GM18520 (cell line): Measurements from ENCODE around the gene SPACA4.
"Not testable (repeated sequence)": the region's sequence is repeated elsewhere in the genome, so short reads cannot be mapped to it uniquely, and the experiment has no call there.

Experiments
- ATAC-seq: cut with Tn5 transposase; IDR thresholded peaks from one replicate; pipeline ENCODE4 v1.9.1; 2021; ENCODE audit not compliant: unreplicated experiment

The SPACA4 gene, protein sequence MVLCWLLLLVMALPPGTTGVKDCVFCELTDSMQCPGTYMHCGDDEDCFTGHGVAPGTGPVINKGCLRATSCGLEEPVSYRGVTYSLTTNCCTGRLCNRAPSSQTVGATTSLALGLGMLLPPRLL

DNA sequence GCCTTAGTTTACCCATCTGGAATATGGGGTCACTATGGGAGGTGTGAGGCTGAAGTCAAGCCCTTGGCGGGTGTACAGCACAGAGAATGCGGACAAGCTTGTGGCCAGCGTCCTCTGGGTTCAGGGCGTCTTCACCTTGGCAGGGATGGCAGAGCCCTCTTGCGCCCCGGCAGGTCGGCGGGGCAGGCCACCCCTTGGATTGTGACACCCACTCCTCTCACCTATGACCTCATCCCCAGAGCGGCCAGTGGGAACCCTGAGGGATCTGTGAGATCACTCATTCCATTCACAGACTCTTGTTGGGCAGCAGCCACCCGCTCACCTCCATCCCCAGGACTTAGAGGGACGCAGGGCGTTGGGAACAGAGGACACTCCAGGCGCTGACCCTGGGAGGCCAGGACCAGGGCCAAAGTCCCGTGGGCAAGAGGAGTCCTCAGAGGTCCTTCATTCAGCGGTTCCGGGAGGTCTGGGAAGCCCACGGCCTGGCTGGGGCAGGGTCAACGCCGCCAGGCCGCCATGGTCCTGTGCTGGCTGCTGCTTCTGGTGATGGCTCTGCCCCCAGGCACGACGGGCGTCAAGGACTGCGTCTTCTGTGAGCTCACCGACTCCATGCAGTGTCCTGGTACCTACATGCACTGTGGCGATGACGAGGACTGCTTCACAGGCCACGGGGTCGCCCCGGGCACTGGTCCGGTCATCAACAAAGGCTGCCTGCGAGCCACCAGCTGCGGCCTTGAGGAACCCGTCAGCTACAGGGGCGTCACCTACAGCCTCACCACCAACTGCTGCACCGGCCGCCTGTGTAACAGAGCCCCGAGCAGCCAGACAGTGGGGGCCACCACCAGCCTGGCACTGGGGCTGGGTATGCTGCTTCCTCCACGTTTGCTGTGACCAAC is at the start of gene SPACA4:
SPACA4 (plus strand) TSS at position 280 of the 896 bp plus-strand sequence; CDS start at position 517, 237 bp downstream.
- no peak for ATAC-seq

DNA sequence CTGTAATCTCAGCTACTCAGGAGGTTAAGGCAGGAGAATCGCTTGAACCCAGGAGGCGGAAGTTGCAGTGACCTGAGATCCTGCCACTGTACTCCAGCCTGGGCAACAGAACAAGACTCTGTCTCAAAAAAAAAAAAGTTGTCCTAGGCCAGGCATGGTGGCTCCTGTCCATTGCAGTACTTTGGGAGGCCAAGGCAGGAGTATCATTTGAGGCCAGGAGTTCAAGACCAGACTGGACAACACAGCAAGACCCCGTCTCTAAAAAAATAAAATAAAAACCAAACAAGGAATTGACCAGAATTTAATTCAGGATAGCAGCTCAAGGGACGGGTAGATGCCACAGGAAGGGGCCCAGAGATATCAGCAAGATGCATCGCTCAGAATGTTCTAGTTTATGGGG is 49.7 kb upstream of the SPACA4 start:
- ATAC-seq: no peak

DNA sequence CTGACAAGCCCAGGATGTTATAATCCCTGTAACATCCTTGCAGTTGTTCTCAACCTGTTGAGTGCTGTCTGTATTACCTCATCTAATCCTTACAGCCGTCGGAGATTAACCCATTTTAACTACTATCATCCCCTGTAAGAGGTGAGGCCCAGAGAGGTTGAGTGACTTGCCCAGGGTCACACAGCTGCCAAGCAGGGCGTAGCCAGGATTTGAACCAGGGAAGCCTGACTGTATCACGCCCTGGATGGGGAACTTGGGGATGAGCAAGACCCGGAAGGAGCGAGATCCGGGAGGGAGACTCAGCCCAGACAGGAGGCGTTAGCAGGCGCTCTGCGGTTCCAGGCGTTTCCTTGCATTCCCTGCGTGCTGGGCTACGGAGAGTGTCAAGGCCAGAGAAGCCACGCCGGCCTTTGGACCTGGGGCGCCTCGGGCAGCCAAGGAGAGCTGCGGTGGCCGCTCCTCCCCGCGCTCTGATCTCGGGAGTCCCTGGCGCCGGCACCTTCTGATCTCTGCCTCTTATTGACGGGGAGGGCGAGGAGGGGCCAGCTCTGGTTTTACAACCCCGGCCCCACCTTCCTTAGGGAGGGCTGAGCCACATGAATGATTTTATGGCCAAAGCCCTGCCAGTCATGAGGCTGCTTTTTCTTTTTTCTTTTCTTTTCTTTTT is 48.4 kb upstream of the SPACA4 start:
- ATAC-seq: no peak

DNA sequence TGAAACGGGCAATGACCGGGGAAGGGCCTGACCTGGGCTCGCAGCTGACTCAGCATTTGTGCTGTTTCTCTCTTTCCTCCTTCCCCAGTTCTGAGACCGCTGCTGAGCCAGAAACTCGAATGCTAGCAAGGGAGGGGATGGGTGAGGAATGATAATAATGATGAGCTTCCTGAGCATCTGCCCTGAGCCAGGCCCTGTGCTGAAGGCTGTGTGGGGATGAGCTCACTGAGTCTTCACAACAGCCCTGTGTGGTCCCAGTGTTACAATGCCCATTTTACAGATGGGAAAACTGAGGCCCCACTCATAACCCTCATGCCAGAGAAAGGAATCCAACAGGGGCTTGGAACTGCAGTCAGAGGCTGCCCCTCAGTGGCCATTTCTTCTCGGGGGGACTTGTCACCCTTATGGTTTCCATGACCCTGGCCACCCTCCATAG is 46.4 kb upstream of the SPACA4 start:
- ATAC-seq: no peak

DNA sequence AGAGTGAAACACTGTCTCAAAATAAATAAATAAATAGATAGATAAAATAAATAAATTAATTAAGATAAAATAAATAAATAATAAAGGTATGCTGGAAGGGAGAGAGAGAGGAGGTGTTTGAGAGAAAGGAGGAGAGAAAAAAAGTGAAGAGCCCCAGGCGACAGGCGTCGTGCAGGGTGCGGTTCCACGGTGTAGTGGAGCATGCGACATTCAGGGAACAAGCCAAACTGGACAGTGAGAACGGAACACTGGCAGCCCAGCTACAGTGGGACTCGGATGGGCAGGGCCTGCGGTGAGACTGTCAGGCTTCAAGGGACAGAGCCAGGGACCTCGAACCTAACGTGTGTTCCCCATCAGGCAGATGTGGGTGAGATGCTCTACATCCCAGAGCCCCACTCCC is 45.1 kb upstream of the SPACA4 start:
- no peak for ATAC-seq

DNA sequence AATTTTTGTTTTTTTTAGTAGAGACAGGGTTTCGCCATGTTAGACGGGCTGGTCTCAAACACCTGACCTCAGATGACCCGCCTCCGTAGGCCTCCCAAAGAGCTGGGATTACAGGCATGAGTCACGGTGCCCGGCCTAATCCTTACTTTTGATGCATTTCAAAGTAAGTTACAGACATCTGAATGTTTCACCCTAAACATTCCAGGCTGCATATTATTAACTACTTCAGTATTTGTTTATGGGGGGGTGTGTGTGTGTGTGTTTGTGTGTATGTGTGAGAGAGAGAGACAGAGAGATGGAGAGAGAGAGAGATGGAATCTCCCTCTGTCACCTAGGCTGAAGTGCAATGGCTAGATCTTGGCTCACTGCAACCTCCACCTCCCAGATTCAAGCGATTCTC is 41.5 kb upstream of the SPACA4 start:
- ATAC-seq: no peak

DNA sequence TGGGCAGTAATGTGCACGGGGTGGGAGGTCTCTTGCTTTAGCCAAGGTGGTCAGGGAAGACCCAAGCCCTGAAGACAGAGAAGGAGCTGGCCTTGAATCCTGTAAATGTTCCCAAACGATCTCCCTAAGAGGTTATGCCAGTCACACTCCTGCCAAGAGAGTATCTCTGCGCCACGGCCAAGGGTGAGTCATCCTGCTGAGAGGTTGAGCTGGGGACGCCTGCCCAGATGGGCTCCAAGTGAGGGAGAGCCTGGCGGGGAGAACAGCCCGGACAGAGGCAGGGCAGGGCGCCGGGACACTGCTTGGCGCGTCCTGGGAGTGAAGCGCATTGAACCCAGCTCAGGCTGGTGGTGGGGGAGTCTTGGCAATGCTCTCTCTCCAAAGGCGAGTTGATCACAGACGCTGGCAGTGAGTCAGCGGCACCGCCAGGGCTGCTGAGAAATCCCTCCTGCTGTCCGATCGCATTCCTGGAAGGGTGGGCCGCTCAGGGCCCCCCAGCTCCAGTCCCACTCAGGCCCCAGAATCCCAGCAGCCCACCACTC is 38.1 kb upstream of the SPACA4 start:
- ATAC-seq: no peak

DNA sequence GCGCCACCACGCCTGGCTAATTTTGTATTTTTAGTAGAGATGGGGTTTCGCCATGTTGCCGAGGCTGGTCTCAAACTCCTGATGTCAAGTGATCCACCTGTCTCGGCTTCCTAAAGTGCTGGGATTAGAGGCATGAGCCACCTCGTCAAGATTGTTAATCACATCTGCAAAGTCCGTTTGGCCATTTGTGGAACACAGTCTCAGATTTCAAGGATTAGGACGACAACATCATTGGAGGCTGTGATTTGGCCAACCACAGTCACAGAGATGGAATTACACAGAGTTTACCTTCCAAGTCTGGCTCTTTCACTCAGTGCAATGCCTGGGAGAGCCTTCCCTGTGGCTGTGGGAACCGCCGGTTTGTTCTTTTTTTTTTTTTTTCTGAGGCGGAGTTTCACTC is 36.7 kb upstream of the SPACA4 start:
- no peak for ATAC-seq

DNA sequence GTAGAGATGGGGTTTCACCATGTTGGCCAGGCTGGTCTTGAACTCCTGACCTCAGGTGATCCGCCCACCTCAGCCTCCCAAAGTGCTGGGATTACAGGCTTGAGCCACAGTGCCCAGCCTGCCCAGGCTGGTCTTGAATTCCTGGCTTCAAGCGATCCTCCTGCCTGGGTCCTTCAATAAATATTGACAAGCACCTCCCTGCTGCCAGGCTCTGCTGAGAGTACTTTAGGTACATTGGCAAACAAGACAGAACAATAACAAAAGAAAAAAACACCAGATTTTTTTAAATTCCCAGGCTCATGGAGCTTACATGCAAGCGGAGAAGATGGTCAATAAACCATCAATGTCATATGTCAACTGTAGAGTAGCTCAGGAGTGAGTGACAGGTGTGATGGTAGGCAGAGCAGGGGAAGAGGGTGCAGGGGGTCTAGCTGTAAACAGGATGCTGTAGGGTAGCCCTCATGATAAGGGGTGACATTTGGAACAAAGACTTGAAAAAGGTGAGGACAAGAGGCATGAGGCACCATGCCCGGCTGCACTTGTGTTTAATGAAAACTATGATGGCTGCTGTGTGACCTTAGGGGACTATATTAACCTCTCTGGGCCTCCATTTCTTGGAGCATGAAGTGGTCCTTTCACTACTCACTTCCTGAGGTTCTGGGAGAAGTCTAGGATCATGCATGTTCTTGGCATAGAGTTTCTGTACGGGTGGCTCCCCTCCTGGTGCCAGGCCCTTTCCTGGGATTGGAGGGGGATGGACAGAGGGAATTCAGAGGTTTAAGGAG is 35.0 kb upstream of the SPACA4 start:
- ATAC-seq: no peak

DNA sequence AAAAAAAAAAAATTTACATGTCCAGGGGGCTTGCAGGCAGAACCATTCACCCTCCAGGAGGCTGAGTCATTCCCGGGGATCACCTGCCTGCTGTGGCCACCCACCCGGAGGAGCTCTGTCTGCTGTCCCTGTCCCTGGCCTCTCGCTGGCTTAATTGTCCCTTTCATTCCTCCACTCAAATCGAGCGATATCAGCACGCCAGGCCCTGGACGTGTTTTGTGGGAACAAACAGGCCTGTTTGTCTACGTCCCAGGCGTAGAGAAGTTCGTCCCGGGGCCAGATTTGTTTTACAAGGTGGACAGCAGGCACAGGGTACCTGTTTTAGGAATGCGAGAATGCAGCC is 33.4 kb upstream of the SPACA4 start:
- no peak for ATAC-seq

DNA sequence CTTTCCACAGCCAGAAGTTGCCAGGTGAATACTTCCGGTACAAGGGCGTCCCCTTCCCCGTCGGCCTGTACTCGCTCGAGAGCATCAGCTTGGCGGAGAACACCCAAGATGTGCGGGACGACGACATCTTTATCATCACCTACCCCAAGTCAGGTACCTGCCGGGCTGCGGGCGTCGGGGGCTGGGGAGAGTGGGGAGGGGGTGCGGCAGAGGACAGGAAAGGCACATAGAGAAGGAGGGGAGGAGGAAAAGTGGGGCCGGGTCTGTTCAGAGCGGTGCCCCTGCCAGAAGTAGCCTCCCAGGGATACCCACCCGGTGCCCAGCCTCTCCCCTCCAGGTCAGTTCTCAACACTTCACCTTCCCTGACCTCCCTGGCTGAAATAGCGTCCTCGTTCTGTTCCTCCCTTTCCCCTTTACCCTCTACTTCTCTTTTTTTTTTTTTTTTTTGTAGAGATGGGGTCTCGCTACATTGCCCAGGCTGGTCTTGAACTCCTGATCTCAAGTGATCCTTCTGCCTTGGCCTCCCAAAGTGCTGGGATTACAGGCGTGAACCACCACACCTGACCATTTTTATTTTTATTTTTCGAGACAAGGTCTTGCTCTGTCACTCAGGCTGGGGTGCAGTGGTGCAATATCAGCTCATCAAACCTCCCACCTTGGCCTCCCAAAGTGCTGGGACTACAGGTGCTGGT is 30.5 kb upstream of the SPACA4 start:
- ATAC-seq: no peak

DNA sequence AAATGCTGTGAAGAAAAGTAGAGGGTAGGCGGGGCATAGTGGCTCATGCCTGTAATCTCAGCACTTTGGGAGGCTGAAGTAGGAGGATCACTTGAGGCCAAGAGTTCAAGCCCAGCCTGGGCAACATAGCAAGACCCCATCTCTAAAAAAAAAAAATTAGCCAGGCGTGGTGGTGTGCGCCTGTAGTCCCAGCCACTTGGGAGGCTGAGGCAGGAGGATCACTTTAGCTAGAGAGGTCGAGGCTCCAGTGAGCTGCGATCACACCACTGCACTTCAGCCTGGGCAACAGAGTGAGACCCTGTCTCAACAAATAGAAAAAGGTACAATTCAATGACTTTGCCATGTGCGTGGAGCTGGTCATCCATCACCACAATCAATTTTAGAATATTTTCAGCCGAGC is 28.6 kb upstream of the SPACA4 start:
- ATAC-seq: not testable (repeated sequence)

DNA sequence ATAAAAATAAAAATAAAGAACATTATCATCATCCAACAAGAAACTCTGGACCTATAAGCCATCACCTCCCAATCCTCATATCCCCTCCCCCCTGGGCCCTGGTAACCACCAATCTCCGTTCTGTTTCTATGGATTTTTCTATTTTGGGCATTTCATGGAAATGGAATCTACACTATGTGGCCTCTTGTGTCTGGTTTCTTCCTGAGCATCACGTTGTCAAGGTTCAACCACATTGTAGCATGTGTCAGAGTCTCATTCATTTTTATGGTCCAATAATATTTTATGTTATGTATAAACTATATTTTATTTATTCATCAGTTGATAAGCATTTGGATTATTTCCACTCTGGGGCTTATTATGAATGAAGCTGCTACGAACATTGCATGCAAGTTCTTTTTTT is 27.7 kb upstream of the SPACA4 start:
- no peak for ATAC-seq

DNA sequence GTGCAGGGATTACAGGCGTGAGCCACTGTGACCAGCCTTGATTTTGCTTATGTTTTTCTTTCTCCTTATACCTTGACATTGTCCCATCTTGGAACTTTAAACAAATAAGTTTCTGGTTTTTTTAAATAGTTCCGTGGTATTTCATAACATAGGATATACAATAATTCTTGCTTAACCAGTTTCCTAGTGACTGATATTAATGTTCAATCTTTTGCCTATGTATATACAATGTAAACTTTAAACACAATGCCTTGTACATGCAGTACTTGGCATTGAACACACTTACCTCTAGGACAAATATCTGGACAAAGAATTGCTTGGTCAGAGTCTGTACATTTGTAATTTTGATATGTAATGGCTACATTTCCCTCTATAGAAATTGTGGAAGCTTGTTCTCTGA is 24.4 kb upstream of the SPACA4 start:
- no peak for ATAC-seq

DNA sequence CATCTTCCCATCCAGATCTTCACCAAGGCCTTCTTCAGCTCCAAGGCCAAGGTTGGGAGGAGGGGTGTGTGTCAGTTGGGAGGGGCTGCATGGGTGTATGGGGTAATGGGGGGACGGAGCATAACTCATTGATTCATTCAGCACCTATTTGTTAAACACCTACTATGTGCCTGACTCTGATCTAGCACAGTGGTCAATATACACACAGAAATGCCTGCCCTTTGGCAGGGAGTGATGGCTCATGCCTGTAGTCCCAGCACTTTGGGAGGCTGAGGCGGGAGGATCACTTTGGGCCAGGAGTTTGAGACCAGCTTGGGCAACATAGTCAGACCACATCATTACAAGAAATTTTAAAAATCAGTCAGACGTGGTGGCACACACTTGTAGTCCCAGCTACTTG is 19.2 kb upstream of the SPACA4 start:
- no peak for ATAC-seq

DNA sequence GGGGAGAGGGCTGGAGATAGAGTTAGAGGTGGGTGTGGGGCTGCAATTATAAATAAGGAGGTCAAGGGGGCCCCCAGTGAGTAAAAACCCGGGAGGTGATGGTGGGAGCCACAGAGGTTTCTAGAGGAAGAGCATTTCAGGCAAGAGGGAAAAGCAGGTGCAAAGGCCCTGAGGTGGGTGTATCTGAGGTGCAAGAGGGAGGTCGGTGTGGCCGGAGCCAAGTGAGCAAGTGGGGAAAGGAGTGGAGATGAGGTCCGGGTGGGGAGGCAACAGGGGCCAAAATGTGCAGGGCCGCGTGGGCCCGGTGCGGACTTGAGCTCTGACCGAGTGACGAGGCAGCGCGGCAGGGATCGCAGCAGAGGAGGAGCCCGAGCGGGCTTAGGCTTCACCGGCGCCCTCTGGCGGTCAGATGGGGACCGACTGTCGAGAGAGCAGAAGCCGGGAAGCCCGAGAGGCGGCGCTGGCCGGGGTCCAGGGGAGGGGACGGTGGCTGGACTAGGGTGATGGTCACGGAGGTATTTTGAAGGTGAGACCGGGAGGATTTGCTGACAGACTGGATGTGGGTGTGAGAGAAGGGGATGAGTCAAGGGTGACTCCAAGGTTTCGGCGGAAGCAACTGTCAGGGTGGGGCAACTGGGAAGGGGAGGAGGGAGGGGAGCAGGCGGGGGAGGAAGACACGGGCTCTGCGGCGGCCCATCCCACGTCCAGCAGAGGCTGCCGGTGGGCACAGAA is 17.7 kb upstream of the SPACA4 start:
- no peak for ATAC-seq

DNA sequence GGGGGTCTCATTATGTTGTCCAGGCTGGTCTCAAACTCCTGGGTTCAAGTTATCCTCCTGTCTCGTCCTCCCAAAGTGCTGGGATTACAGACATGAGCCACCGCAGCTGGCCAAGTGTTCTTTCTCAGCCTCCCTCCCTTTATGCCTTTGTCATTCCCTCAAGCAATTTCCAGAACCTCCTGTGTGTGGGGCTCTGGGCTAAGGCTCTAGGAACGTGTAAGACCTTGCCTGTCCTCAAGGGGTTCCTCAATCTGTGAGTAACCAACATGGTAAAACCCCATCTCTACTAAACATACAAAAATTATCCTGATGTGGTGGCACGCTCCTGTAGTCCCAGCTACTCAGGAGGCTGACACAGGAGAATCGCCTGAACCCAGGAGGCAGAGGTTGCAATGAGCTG is 15.5 kb upstream of the SPACA4 start:
- no peak for ATAC-seq

DNA sequence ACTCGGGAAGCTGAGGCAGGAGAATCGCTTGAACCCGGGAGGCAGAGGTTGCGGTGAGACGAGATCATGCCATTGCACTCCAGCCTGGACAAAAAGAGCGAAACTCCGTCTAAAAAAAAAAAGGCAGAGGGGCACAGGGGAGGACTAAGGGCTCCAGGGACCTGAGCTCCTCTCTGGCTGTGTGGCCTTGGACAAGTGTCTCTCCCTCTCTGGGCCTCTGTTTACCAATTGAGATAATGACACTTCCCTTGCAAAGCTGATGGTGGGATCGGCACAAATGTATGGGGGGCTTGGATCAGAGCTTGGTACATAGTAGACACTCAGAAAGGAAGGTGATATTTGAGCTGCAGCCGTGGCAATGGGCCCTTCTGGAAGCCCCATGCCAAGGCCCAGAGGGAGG is 11.4 kb upstream of the SPACA4 start:
- no peak for ATAC-seq

DNA sequence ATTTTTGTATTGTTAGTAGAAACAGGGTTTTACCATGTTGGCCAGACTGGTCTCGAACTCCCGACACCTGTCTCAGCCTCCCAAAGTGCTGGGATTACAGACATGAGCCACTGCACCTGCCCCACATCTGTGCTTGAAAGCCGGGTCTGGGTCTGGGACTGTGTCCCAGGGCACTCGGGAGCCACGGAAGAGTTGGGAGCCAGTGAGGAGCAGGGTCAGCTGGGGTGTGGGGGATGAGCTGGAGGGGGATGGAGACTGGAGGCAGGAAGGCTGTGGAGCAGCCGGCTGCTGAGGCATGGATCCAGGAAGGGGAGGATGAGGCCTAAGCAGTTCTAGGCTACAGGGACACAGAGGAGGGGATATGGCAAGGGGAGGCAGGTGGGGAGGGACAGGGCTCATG is 10.7 kb upstream of the SPACA4 start:
- no peak for ATAC-seq

DNA sequence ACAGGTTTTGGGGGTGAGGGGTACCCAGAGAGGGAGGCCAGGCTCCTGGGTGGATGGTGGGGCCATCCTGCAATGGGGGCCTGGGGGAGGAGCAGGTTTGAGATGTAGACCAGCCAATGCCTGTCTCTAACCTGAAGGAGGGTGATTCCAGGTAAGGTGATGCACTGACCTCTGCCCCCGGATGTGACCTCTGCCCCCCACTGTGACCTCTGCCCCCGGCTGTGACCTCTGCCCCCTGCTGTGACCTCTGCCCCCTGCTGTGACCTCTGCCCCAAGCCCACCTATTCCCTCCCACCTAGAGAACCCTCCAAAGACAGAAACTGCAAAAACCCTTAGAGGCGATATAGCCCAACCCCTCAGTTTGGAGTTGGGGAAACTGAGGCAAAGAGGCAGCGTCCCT is 10.3 kb upstream of the SPACA4 start:
- ATAC-seq: no peak
